Measurements from ENCODE around the gene DACH1.

DACH1 gene

GRCh38 chr13:71772361-71772760, 94.6 kb downstream of the DACH1 start:
- no peak for DNase-seq

GRCh38 chr13:71771144-71771543, 95.9 kb downstream of the DACH1 start:
- no peak for DNase-seq

GRCh38 chr13:71770710-71771109, 96.3 kb downstream of the DACH1 start:
- DNase-seq, result no peak

- DNase-seq, result no peak
These were observed 98.1 kb downstream of the DACH1 start for GRCh38 chr13:71768881-71769280.

GRCh38 chr13:71759651-71760511, 107.1 kb downstream of the DACH1 start:
- DNase-seq, result no peak

GRCh38 chr13:71758828-71759227, 108.2 kb downstream of the DACH1 start:
- DNase-seq, result no peak

- no peak for DNase-seq
These were observed 112.5 kb downstream of the DACH1 start for GRCh38 chr13:71754407-71754974.

GRCh38 chr13:71752775-71753513, 114.1 kb downstream of the DACH1 start:
- DNase-seq, result no peak

- no peak for DNase-seq
These were observed 115.9 kb downstream of the DACH1 start for GRCh38 chr13:71751073-71751472.

- no peak for DNase-seq
These were observed 136.7 kb downstream of the DACH1 start for GRCh38 chr13:71730267-71730666.

- no peak for DNase-seq
These were observed 137.6 kb downstream of the DACH1 start for GRCh38 chr13:71729441-71729840.

GRCh38 chr13:71727662-71728061, 139.3 kb downstream of the DACH1 start:
- DNase-seq, result no peak

- DNase-seq, result no peak
These were observed 140.0 kb downstream of the DACH1 start for GRCh38 chr13:71727042-71727441.

GRCh38 chr13:71722206-71722605, 144.8 kb downstream of the DACH1 start:
- DNase-seq, result no peak

GRCh38 chr13:71721104-71721503, 145.9 kb downstream of the DACH1 start:
- DNase-seq, result no peak

- DNase-seq, result no peak
These were observed 148.1 kb downstream of the DACH1 start for GRCh38 chr13:71718931-71719330.

- no peak for DNase-seq
These were observed 152.1 kb downstream of the DACH1 start for GRCh38 chr13:71714802-71715375.

GRCh38 chr13:71712988-71713653, 153.9 kb downstream of the DACH1 start:
- DNase-seq, result no peak

GRCh38 chr13:71704656-71705055, 162.3 kb downstream of the DACH1 start:
- DNase-seq, result no peak

- no peak for DNase-seq
These were observed 163.9 kb downstream of the DACH1 start for GRCh38 chr13:71703138-71703537.

- no peak for DNase-seq
These were observed 164.8 kb downstream of the DACH1 start for GRCh38 chr13:71702253-71702652.

GRCh38 chr13:71701741-71702140, 165.3 kb downstream of the DACH1 start:
- no peak for DNase-seq

GRCh38 chr13:71699342-71699741, 167.7 kb downstream of the DACH1 start:
- no peak for DNase-seq
